Sigmoid colon (tissue), 4 donors: Measurements from ENCODE around the gene LRCH4.

Experiments
- CTCF ChIP-seq, 4 experiments: fragments of 450-650 bp in 3 of 4; fragments of 200-600 bp in 1 of 4; IDR thresholded peaks; one replicate each; pipeline ENCODE4 v1.5.1; 2016 to 2019; ENCODE audit warnings: antibody characterized with exemption in 4 of 4, mild to moderate bottlenecking in 3 of 4, moderate library complexity in 2 of 4
- POLR2A ChIP-seq, 2 donors: fragments of 450-650 bp; IDR thresholded peaks; one replicate each; pipeline ENCODE4 v1.6.1; 2016; ENCODE audit warnings: antibody characterized with exemption in 2 of 2, mild to moderate bottlenecking in 2 of 2, moderate library complexity in 2 of 2
- POLR2AphosphoS5 ChIP-seq, 4 donors: sonication (generic); formaldehyde crosslinking; IDR thresholded peaks; one replicate each; pipeline ENCODE4 v1.6.1; 2017; ENCODE audit warnings: antibody characterized with exemption in 4 of 4

GRCh38 chr7:100595188-100595587 is 9.3 kb upstream of the LRCH4 start:
- TF ChIP-seq POLR2AphosphoS5 (IDR thresholded peaks at IDR 0.05) (no peak), CTCF (IDR thresholded peaks at IDR 0.05) (no peak), POLR2A (IDR thresholded peaks at IDR 0.05) (no peak)
